ENCODE data around the gene SART1.
"Not testable (repeated sequence)": the region's sequence is repeated elsewhere in the genome, so short reads cannot be mapped to it uniquely, and the experiment has no call there.

SART1 gene

DNA sequence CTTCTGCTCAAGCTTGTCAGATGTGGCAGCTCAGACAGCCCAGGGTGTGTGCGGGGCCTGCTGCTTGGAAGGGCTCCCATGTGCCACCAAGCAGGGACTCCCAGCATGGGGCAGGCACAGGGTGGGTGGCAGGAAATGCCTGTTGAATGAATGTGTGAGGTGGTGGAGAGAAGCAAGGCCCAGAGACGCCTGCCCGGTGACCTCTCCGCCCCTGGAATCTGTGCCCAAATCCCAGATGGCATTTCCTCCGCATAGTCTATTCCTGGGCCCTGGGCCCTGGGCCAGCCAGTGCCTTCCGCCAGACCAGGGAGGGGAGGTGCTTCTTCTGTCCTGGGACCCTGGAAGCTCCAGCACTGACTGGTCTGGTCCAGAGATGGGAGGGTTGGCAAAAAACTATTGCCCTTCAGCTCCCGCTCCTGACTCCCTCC is 53.9 kb downstream of the SART1 start:
- DNase-seq (ENCODE audit: low spot score) = no peak

DNA sequence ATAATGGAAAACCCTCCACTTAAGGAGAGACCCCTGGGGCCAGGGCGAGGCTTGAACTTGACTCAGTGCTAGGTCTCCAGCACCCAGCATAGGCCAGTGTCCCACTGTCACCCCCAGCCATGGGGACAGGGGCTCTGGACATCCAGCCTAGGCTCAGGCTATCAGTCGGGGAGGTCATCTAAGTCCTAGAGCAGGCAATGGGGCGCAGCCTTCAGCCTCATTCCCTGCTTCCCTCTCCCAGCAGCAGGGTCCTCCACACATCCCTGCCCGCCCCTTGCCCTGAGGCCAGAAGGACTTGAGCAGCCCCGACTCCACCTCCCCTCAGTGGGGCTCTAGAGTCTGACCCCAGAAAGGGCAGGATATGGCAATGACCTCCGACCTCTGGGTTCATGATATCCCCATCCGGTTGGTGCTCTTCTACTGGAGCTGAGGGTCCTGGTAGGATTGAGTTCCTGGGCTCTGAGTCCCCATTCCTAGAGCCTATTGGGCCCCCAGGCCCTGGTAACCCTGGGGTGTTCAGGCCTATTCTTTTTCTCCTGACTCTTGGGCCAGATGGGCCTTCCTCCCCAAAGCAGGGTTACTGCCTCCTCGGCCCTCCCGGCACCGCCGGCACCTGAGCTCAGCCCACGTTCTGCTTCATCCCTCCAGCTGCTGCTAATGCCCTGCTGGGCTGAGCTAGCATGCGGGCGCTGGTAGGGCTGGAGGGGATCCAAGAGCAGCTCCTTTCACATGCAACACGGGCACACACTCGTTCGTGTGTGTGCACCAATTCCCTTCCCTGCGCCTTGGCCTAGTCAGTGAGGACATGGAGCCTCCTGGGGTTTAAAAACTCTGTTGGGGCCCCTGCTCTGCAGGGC is 54.6 kb downstream of the SART1 start:
- DNase-seq (ENCODE audit: low spot score) = no peak

DNA sequence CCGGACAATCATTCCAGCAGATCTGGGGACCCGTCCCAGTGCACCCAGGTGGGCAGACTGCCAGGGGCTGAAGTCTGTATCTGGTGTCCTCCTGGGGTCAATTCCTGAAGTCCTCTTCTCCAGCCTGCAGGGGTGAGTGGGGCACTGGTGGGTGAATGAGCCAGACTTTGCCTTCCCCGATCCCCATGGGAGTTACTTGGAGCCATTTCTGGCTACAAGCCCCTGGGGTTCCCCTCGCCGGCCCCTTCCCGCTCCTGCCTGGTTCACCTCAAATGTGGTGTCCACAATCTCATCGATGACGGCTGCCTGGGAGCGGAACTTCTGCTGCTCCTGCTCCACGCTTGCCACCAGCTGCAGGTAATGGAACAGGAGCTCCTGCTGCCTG is 55.3 kb downstream of the SART1 start:
- DNase-seq (ENCODE audit: low spot score) = no peak

DNA sequence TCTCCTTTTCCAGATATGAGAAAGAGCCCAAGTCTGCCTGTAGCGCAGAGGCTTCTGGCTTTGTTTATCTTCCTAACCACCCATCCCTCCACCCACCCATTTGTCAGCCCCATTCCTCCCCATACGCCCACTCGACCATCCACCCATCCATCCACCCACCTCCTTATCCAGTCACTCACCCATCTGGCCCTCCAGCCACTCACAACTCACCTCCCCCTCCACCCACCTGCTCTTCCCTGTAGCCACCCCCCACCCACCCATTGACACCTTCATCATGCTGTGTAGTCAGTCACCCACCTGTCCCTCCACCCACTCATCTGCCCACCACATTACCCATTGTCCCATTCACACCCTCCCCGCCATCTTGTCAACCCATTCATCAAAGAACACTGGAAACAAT is 55.8 kb downstream of the SART1 start:
- DNase-seq (ENCODE audit: low spot score) = no peak

DNA sequence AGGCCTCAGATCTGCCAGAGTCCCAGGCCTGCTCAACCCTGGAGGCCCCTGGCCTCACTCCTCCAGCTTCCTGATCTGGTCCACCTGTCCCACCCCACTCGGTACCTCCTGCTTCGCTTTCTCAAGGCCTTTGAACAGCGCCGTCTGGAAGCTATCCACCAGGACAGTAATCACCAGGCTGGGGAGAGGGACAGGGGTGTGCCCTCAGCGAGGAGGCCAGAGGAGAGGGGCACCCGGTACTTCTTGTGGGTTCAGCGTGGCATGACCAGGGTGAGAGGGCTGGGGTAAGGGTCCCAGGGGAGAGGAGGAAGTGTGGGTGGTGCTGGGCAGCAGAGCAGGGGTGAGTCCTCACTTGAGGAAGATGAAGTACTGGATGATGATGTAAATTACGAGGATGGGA is 58.7 kb downstream of the SART1 start:
- DNase-seq (ENCODE audit: low spot score) = no peak

DNA sequence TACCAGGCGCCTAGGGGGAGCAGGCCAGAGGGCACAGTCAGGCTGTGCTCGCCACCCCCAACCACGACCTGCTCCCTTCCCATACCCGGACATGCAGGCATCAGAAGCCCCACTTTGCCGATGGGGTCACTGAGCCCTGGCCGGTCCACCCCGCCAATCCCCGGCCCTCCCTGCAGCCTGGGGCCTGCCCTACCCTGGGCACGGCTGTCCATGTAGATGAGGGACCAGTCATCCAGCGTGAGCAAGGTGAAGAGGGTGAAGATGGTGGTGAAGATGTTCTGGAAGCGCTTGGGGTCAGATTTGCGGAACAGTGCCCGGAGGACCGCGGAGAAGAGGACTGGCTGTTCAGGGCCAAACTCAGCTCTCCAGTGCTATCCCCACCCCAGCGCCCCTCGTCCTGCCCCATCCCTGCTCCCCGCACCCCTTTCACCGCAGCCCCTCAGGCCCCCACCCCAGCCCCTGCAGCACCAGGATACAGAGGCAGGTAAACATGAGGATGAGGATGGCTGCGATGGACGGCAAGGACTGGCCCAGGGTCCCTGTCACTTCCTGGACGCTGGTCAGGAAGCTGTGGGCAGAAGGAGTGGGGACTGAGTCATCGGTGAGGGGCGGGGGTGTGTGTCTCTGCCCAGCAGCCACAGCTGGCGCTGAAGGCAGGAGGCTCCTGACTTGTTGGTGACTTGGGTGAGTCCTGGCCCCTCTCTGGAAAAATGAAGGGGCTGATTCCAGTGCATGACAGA is 59.3 kb downstream of the SART1 start:
- DNase-seq (ENCODE audit: low spot score) = peak; percentile 26

DNA sequence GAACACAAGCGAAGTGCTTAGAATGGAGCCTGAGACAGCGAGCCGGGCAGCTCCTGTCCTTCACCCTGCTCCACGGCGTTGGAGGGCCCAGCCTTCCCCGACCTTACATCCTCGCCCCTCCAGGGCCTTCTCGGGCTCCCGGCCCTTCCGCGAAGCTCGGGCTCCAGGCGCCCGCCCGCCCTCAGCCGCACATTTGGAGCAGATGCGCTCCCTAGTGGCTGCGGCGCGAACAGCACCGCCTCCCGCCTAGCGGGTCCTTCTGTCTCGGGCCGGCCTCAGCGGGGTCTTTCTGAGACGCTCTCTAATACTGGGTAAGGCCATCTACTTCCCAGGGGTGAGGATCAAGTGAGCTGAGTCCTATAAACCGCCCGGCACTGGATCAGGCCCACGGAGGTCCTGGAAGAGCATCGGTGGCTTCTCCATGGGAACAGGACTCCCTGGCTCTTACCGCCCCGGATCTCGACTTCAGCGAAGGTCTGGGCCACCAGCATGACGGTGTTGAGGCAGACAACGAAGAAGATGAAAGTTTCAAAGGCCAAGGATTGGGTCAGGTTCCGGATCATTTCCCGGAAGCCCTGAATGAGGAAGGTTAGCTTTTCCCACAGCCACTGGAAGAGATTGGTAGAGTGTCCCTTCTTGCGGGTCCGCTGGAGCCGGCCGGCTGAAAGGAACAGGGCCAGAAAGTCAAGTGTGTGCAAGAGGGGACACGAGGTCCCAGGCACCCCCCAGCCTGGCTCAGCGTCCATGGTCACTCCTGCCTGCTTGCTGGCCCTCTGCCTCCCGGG is 61.1 kb downstream of the SART1 start:
- DNase-seq (ENCODE audit: low spot score) = peak; percentile 75

DNA sequence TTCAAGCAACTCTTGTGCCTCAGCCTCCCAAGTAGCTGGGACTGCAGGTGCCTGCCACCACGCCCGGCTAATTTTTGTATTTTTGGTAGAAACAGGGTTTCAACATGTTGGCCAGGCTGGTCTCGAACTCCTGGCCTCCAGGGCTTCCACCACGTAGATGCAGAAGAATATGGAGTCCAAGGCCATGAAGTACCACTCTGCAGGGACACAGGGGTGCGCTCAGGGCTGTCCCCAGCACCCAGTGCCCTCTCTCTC is 61.6 kb downstream of the SART1 start:
- DNase-seq (ENCODE audit: low spot score) = not testable (repeated sequence)

DNA sequence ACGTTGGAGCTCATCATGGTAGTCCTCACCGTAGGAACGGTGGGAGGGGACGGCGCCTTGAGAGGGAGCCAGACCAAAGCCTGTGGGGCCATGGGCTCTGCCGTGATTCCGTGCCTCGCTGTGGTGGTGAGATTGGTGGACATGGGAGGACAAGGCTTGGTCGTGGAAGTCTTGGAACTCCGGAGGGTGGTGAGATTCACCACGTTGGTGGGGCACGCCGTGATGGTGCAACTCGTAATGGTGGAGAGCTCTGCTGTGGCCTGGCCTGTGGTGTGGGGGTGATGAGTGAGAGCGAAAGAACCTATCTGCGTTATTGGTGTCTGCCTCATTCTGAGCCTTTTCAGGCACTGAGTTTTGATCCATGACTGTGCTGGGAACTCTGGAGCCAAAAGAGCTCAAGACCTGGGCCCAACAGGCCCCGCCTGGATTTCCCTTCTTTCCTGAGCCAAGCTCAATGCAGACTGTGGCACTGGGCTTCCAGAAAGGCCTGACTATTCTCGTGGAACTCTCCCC is 64.5 kb downstream of the SART1 start, which contains the start of gene CATSPER1:
CATSPER1 (minus strand) TSS at position 463 of the 513 bp plus-strand sequence; CDS start at position 363, 100 bp downstream.
- DNase-seq (ENCODE audit: low spot score) = no peak
